Fibroblast of skin of left biceps (primary cell): Measurements from ENCODE around the gene CHPF.

Source experiments
- DNase-seq, 2 experiments: peaks; one replicate each; pipeline ENCODE4 v3.0.0-alpha.2; 2013; ENCODE audit warnings: low read depth in 2 of 2

Gene CHPF

DNA sequence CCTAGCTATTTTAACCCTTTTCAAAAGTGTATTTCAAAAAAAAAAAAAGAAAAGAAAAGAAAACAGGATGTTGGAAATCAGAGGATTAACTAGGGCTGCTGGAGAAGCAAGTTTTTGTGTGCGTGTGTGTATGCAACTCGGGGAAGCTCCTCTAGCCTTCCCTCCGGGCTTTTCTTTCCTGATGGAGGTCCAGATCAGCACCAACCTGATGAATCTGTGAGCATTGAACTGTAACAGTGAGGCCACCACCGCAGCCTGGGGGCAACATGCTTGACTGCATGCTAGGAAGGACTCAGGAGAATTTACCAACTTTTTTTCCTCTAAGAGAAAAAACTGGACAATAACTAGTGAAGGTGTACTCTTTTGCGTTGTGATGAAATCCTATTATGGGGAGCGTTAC lies 25.4 kb upstream of the CHPF start:
- no peak for DNase-seq

DNA sequence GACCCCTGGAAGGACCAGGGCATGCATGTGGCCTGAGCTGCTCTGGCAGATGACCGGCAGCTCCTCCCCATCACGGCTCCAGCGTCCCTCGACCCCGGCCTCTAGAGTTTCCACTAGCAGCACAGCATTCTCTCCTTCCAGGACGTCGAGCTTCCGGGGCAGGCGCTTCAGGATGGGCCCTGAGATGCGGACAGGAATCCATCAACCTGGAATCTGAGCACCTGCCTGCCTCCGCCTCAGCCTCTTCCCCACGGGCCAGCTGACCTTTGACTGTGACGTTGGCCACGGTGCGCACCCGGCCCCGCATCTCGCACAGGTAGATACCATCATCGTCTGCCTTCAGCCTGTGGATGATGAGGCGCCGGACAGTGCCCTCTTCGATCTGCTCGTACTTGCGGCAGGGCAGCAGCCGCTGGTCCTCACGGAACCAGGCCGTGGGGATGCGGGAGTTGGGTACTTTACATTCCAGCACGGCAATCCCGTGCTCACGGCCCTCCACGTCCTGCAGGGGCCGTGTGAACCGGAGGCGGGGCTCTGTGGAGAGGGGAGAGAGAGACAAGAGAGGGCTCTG lies 24.3 kb upstream of the CHPF start:
- DNase-seq, result no peak

DNA sequence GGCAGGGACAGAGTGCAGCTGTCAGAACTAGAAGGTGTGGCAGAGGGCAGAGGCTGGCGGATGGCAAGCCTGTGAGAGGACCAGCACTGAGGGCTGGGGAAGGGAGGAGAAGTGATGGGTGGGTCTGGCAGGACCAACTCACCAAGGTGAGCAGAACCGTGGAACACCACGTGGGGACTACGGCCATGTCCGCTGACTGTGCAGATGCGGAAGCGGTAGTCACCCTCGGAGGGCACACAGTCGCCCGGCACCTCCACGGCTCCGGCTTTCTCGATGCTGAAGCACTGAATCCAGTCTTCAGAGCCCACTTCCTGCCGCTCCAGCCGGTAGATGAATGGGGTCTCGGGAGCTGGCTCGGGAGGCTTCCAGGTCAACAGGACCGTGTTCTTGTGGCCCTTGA lies 23.5 kb upstream of the CHPF start:
- no peak for DNase-seq

DNA sequence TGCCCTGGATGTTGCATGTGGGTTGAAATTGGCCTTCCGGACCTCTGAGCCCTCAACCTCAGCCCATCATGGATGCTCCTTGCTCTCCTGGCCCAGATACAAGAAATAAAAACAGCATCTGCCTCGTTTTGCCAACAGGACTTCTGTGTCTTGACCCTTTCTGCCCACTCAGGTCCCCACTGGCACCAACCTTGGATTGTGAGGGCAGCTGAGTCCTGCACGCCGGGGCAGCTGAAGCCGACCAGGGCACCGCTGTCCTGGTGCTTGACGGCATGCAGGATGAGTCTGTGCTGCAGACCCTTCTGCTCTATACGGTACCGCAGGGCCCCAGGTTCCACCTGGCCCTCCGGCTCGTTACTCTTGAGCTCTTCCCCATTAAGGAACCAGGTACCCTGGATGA lies 23.0 kb upstream of the CHPF start:
- no peak for DNase-seq

DNA sequence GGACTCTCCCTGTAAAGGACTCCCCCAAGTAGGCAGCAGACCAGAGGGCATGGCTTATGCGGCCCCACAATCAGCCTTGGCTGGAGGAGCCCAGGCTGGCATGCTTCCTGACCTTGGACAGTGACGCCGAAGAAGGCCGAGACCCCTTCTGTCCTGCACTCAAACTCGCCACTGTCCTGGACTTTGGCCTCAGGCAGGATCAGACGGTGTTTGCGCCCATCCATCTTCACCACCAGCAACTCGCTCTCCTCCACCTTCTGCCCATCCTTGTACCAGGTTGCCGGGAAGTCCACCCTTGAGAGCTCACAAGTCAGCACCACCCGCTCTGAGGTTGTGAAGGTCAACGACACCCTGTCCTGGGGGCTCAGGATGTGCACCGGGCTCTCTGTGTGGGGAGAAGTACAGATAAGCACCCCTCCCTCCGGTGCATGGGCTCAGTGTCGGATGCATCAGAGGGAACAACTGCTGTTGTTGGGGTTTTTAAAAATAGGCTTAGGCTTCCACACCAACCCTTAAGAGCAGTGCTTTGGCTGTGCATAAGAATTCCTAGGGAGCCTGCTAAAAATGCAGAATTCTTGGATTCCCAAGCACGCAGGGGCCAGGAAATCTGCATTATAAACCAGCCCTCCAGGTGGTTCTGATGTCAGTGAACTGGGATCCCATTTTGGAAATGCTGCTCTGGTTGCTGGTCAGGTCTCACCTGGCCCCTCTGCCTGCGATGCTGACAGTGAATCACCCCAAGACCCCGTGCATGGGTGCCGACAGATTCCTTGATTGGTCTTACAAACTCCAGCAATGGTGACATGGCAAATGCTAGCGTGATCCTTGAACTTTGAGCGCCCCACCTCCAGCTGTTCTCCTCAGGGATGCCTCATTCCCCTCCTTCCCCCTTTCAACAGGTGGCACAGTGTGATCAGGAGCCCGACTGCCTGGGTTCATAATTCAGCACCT lies 21.8 kb upstream of the CHPF start:
- DNase-seq, result no peak

DNA sequence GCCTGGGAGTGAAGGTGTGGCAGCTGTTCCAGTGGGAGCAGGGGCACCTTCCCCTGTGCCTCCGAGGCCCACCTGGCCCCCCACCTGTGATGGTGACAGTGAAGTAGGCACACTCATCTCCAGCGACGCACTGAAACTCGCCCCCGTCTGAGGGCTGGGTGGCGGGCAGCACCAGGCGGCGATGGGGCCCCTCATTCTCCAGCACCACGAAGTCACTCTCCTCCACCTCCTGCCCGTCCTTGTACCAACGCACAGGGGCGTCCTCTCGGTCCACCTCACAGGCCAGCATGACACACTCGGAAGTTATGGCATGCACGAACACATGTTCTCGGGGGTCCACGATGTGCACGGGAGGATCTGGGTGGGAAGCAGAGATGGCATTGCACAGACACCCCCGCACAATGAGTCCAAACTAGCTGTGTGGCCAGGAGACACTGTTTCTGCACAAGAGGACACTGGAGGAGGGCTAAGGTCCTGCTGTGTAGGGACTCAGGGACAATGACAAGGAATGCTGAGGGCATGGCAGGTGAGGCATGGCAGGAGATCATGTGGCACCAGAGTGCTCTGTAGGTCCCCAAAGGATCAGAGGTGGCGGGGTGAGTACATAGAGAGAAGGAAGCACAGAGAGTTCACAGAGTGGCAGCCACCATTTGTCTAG lies 19.8 kb upstream of the CHPF start:
- DNase-seq, result no peak

DNA sequence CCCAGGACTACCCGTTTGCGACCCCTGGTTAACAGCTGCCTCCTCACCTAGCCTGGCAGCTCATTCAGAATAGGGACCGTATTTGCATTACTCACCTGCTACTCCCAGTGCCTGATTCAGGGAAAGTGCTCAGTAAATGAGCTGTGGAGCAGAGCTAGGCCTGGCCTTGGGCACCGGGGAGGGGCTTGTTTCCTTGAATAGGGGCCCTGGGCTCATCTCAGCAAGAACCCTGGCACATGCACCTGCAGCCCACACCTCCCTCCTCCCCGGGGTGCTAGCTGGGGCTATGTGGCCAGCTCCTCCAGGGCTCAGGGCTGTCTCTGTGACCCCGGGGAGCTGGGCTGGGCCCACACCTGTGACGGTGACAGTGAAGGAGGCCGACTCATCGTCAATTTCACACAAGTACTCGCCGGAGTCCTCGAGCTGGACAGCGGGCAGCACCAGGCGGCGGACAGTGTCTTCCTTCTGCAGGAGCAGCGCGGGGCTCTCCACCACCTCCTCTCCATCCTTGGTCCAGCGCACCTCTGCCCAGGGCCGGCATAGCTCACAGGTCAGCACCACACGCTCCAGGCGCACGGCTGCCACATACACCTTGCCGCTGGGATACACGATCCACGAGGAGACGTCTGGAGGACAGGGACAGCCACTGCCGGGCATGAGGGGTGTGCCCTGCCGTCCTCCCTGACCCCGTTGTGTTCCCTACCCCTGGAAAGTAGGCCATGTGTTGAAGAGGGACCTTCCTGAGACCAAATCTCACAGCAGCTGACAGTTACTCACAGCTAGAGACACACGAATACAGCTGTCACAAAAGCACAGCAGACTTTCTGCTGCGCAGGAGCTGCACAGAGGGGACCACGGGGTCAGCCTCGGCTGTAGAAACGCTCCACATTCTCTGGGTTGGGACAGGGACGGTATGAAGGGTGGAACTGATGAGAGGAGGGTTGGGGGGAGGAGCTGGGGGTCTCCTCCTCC lies 18.7 kb upstream of the CHPF start:
- DNase-seq, result no peak

DNA sequence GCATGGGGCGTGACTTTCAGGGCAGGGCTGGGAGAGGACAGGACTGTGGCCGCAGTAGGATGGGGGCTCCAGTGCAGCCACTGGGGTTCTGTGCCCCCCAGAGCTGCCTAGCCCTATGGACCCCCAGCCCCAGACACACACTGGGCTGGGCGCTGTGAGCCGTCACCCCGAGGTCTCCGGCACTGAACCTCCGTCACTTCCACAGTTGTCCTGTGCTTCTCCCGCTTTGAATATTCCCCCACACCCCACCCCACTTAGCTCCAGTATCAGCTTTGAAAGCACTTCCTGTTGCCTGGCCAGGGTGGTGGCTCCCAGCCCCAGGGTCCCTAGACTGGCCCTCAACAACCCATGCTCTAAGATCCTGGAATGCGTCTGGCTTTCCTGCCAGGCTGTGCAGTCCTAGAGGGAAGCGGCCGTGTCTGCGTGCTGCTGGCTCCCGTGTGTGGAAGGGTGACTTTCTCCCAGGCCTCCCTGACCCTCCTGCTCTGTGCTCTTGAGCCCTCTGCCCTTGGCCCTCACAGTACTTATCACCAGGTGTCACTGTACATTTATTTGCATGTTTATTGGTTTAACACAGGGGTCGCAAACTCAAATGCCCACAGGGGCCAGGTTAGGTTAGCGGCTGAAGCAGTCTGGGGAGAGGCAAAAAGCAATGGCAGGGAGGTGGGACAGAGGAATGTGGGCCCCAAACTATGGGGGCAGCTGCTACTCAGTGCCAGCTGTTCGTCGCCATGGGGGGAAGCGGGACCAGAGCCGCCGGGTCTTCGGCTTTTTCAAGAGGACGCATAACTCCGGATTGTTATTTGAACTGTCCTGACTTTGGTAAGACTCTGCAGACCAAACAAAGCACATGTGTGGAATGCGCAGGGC lies 17.8 kb upstream of the CHPF start:
- no peak for DNase-seq

DNA sequence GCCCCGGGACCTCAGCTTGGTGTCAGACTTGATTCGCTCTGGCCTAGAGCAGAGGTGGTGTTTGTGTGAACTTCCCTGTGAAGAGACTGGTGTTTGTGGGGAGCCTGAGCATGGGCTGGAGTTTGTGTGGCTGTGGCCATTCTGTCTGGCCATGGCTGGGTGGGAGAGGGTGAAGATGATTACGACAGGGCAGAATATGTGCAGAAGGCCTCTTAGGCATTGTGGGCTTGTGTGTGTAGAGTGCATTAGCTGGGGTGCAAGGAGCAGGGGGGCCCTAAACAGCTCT lies 17.2 kb upstream of the CHPF start:
- no peak for DNase-seq

DNA sequence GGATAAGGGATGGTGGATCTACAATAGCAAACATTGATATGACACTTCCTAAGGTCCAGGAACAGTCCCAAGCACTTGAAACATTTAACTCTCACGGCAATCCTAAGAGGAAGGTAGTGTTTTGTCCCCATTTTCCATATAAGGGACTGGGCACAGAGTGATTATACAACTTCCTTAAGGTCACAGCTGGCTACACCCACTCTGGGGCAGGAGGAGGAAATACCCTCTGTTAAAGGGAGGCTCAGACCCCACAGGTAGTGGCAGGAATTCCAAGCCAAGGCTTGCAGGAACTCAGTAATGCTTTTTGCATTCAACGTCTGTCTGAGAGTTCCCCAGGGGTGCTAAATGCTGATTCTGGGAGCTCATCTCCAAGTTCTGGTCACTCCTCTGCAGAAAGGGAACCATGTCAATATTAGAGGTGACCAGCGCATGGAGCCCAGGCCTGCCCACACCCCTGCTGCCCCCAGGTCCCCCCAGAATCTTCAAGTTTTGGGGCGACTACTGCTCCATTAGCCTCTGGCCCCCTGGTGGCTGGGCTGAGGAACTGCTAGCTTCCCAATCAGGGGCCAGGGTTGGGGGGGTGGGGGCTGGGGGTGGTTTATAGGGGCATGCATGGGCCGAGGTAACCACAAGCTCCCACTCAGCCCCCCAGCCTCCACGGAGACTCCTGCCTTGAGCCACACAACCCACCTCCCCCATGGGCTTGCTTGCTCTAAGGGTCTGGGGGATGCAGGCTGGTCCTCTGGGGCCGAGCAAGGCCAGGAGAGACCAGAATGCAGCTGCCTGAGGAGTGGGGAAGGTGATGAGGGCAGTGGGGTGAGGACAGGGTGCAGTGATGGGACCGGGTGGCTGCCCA lies 16.7 kb upstream of the CHPF start:
- DNase-seq, result no peak

DNA sequence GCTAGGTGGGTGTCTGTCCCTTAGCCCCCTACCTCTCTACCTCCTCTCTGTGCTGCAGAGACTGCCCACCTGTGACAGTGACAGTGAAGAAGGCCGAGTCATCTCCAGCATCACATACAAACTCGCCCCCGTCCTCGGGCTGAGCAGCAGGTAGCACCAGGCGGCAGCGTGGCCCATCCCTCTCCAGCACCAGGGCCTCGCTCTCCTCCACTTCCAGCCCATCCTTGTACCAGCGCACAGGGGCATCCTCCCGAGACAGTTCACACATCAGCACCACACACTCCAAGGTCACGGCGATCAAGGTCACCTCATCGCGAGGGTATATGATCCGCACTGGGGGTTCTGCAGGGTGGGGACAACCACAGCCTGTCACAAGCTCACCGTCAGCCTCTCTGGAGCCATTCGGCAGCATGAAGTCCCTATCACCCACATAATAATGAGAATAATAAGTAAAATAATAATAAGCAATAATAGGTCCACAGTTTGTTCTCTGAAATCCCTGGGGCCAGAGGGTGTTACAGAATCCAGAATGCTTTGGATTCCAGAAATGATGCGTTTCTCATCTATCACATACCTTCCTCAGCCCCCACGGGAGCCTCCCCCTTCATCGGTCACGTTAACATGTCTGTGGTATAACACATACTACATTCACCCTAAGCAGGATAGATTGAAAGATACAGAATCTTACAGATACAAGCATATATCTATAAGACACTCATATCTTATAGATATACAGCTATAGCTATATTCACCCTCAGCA lies 15.7 kb upstream of the CHPF start:
- no peak for DNase-seq

DNA sequence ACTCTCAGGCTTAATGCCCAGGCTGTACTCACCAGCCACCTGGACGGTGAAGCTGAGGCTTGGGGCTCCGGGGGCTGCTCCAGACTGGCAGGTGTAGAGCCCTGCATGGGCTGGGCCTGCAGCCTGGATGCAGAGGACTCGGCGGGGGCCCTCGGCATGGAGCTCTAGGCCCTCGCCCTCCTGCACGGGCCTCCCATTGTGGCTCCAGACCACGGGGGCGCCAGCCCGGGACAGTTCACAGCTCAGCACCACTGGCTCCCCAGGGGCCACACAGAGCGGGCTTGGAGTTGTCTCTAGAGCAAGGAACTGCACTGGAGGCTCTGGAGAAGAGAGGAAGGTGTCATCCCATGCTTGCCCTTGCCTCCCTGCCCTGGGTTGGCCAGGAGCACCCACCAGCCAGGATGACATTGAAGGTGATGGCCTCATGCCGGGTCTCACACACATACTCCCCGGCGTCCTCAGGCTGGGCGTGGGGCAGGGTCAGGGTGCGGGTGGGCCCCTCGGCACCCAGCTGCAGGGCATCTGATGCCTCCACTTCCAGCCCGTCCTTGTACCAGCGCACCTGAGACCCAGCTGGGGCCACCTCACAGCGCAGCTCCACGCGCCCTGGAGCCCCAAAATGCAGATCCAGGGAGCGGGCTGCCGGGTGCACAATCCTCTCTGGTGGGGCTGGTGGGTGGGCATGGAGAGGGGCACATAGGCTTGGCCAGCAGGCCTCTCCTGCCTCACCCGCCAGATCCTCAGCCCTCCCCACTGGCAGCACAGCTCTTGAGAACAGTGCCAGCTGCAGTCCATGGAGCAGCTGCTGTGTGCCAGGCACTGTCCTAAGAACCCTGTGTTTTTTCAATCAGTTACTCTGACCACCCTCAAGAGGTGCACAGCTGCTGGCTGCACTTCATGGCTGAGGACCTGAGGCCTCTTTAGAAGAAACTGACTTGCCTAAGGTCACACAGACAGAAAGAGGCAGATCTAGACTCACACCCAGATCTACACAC lies 14.5 kb upstream of the CHPF start:
- no peak for DNase-seq

DNA sequence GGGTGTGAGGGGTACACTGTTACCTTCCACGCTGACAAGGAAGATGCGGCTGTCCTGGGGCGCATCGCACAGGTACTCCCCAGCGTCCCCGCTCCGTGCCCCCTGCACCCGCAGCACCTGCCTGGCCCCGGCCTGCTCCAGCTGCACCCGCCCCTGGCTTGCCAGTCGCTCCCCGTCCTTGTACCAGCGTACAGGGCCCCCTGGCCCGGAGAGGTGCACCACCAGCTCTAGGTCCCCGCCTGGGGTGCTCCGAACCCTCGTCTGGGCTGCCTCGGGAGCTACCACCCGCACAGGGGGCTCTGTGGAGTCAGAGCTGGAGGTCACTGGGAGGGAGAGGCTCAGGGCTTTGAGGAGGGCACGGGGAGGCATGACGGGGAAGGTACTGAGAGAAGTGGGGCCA lies 13.7 kb upstream of the CHPF start:
- no peak for DNase-seq

DNA sequence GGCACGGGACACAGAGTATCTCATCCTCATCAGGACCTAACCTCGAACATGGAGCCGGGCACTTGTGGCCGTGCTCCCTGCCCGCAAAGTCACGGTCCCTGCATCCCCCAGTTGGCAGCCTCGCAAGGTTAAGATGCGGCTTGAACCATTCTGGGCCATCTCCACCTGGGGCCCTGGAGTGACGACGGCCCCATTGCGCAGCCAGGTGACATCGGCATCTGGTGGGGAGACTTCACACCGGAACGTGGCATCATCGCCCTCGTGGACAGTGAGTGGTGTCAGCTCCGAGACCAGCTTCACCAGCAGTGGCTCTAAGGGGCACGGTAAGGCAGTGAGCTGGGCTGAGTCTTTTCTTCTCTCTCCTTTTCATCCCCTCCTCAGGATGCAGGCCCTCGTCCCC lies 12.8 kb upstream of the CHPF start:
- DNase-seq, result no peak

DNA sequence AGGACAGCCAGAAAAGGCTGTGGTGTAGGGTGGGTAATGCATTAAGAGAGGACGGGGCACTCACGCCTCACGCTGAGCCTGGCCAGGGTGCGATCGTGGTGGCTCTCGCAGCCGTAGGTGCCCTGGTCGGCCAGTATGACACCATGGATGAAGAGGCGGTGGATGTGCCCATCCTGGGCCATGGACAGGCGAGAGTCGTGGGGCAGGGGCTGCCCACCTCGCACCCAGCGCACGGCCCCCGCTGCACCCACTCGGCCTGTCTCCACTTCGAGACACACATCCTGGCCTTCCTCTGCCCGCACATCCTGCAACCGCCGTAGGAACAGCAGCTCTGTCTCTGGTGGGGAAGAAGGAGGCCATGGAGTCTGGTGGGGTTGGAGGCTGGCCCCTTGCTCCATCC lies 12.3 kb upstream of the CHPF start:
- no peak for DNase-seq

DNA sequence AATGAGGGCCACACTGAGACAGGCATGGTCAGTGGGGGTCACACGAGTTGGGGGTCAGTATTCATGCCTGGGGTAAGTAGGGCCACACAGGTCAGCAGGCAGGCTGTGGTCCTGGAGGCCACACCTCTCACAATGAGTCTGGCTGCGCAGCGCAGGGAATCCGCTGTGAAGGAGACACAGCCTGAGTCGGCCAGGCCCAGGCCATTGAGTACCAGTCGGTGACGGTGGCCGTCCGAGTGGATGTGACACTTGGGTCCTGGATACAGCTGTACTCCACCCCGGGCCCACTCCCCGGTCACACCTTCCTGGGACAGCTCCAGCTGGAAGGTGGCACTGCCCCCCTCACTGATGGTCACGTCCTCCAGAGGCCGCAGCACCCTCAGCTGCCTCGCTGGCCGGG lies 10.7 kb upstream of the CHPF start:
- no peak for DNase-seq

DNA sequence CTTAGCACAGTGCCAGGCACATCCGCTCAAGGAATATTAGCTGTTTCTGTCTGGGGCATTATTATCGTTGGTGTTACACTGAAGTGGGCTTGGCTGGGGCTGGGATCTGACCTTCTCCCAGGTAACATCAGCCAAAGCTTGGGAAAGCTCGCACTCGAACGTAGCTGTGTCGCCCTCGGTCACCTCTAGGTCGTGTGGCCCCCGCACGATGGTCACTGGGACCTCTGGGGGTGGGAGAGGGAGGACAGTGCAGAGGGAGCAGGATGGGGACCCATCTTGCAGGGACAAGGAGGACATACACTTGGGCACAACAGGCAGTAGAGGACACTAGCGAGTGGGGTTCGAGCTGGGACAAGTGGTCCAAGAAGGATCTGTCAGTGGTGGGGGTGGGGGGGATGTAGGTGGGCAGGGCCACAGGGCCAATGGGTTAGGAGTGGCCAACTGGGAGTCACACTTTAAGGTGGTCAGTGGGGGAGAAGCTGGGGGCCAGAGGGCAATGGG lies 9.9 kb upstream of the CHPF start:
- no peak for DNase-seq

DNA sequence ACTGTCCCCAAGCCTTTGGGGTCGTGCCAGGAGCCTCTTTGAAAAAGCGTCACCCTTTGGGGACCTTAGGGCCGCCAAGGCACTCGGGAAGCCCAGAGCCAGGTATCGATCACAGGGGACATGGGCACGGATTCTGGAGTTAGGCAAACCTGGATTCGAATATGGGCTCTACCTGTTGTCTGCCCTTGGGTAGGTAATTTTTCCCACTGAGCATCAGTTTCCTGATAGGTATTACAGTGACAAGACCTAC lies 9.5 kb upstream of the CHPF start:
- DNase-seq, result no peak
